GM04504 (cell line): Measurements from ENCODE around the gene RXRG.

Experiments used
- DNase-seq: peaks from one replicate; pipeline ENCODE4 v3.0.0-alpha.2; 2012; ENCODE audit warnings: low read depth

RXRG gene

DNA sequence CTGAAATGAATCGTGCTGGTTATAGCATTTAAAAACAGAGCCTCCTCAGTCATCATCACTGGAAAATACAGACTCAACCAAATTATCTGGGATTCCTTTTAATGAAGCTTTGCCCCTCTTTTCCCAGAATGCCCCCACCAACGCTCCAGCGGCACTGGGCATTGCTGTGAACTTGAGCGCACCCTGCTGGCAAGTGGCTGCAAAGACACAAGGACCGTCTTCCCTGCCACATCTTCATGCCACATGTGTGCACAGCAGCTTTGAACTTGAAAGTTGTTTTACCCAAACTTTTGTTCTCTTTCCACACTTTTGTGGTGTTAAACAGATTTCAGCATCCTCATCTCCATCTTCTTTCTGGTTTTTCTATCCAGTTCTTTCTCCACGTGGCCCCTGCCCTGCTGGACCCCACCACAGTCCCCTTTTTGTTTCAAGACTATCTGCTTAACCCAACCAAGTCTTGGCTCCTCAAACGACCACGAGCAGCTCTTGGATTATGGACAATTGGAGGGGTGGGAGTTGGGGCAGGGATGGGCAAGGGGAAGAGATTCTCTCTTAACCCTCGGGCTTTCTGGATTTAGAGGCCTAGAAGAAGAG is 75.6 kb downstream of the RXRG start:
- DNase-seq, result no peak

GRCh38 chr1:165367375-165367993 is 77.4 kb downstream of the RXRG start:
- no peak for DNase-seq

- DNase-seq, result no peak
Observed at GRCh38 chr1:165365341-165365740, 79.6 kb downstream of the RXRG start.

- no peak for DNase-seq
Observed at GRCh38 chr1:165364568-165365133, 80.3 kb downstream of the RXRG start.

- DNase-seq, result no peak
Observed at GRCh38 chr1:165356876-165357275, 88.0 kb downstream of the RXRG start.

- no peak for DNase-seq
Observed at GRCh38 chr1:165355977-165356811, 88.7 kb downstream of the RXRG start, which contains the start of gene LMX1A. TSS of gene LMX1A (minus strand) at chr1:165356715. CDS start at chr1:165355559, 1,156 bp downstream.

- no peak for DNase-seq
Observed at GRCh38 chr1:165355139-165355976, 89.6 kb downstream of the RXRG start.

- DNase-seq, result no peak
Observed at GRCh38 chr1:165354739-165355138, 90.2 kb downstream of the RXRG start.

DNA sequence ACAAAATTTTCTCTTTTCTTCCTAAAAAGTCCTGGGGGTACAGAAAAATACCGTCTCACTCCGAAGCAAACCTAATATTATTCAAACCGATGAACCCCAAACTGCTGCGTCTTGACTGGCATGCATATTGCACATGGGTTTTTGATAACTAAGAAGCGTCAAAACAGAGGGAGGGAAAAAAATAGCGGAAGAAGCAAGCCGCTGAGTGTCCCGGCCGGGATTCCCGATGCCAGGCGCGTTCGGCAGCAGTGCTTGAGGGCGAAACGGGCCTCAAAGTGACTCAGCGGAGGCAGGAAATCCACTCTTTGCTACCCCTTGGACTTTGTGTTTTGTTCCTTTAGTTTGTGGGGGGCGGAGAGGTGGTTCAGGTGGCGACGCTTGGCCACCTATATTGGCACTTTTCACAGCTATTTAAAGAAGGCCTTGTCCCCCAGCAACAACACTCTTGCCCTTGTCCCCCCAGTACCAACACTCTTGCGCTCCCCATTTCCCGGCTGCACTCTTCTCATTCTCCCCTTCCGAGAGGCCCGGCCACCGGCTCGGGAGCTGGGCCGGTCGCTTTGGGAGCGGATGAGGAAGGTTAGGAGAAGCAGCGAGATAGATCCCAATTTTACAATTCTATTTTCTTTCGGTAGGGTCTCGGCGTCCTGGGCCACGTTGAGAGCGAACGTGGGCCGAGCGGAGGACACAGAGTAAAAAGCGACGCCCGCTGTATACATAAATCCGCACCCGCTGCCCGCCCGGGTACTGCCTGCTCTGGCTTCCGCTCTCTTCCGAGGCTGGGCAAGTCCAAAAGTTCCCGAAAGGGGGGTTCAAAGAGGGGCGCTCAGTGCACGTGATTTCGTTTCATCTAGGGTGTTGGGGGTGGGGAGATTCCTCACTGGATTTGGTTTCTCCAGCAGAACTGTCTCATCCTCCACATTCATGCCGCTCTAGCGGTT is 90.9 kb downstream of the RXRG start:
- DNase-seq, result no peak

DNA sequence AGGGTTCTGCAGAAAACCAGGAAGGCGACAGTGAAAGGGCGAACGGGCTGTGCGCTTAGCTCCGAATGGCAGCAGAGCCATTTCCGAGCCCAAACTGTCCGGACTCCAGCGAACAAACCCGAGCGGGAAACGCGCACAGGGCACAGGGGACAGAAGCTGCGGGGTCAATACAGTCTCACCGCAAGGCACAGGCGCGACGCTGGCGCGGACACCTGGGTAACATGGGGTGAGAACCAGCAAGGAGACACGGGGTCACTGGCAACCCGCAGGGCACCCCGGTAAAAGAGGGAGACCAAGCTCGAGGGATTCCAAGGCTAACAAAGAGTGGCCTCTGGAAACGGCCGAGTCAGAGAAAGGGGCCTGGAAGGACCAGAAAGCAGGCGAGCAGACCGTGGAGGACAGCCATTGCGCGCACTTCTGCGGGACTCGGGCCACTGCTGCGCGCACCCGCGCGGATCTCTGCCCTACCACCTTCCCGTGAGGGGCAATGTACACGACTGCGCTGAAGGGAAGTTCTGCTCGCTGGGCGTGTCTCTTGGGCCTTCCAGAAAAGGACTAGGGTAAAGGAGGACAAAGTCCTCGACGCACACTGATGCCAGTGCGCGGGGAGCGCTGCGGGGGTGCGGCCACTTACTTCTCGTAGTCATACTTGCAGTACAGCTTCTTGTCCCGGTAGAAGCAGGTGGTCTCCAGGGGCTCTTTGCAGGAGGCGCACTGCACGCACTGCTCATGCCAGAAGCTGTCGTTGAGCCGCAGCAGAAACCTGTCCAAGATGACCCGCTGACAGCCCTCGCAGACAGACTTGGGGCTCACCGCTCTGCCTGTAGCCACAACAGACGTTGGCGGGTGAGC is 92.3 kb downstream of the RXRG start:
- no peak for DNase-seq

GRCh38 chr1:165351863-165352441 is 93.0 kb downstream of the RXRG start:
- DNase-seq, result no peak
